HG03175 (cell line): ENCODE data around the gene RABGAP1.

Experiments
- ATAC-seq: cut with Tn5 transposase; IDR thresholded peaks from one replicate; pipeline ENCODE4 v1.9.1; 2021; ENCODE audit warnings: mild to moderate bottlenecking, moderate library complexity; ENCODE audit not compliant: unreplicated experiment

Gene RABGAP1

GRCh38 chr9:123107639-123108285 lies 166.9 kb downstream of the RABGAP1 start:
- no peak for ATAC-seq

GRCh38 chr9:123108976-123109375 lies 168.2 kb downstream of the RABGAP1 start:
- no peak for ATAC-seq

- no peak for ATAC-seq
Observed at GRCh38 chr9:123109540-123110279, 168.9 kb downstream of the RABGAP1 start.

- no peak for ATAC-seq
Observed at GRCh38 chr9:123111427-123112014, 170.7 kb downstream of the RABGAP1 start.

GRCh38 chr9:123112015-123112975 lies 171.5 kb downstream of the RABGAP1 start:
- no peak for ATAC-seq

- no peak for ATAC-seq
Observed at GRCh38 chr9:123113185-123113584, 172.4 kb downstream of the RABGAP1 start.

GRCh38 chr9:123115146-123115913 lies 174.5 kb downstream of the RABGAP1 start:
- no peak for ATAC-seq

GRCh38 chr9:123116036-123116435 lies 175.2 kb downstream of the RABGAP1 start:
- ATAC-seq, result no peak

GRCh38 chr9:123119566-123119965 lies 178.7 kb downstream of the RABGAP1 start:
- no peak for ATAC-seq

GRCh38 chr9:123120131-123120530 lies 179.3 kb downstream of the RABGAP1 start:
- no peak for ATAC-seq

GRCh38 chr9:123120953-123121352 lies 180.1 kb downstream of the RABGAP1 start:
- no peak for ATAC-seq

- no peak for ATAC-seq
Observed at GRCh38 chr9:123121457-123121856, 180.6 kb downstream of the RABGAP1 start.

GRCh38 chr9:123127512-123128075 lies 186.8 kb downstream of the RABGAP1 start:
- no peak for ATAC-seq

- ATAC-seq, result no peak
Observed at GRCh38 chr9:123128591-123128990, 187.8 kb downstream of the RABGAP1 start.

GRCh38 chr9:123129423-123129822 lies 188.6 kb downstream of the RABGAP1 start:
- no peak for ATAC-seq

GRCh38 chr9:123131258-123131657 lies 190.4 kb downstream of the RABGAP1 start:
- no peak for ATAC-seq

- no peak for ATAC-seq
Observed at GRCh38 chr9:123131993-123132392, 191.2 kb downstream of the RABGAP1 start.

- no peak for ATAC-seq
Observed at GRCh38 chr9:123132696-123133095, 191.9 kb downstream of the RABGAP1 start.

- no peak for ATAC-seq
Observed at GRCh38 chr9:123135430-123135829, 194.6 kb downstream of the RABGAP1 start.

GRCh38 chr9:123138163-123138562 lies 197.3 kb downstream of the RABGAP1 start:
- ATAC-seq, result no peak
